Measurements from ENCODE around the gene NAB2. TPM values are rescaled to one million over a fixed set of nuclear protein-coding genes. Genes with fewer than 3 reads are reported as not detected.

NAB2 gene
- total and polyA plus RNA-seq, 2 of the 8 experiments (the other 6 are each of a cell fraction or from before 2014, with no cell fraction given): 20.9 to 23.5 TPM

- TF ChIP-seq ATF2 (IDR thresholded peaks at IDR 0.05; ENCODE audit: low read length) (no peak), CEBPB (IDR thresholded peaks at IDR 0.05; ENCODE audit: low read depth, low read length) (no peak), HDAC6 (IDR thresholded peaks at IDR 0.05; ENCODE audit: low read depth, low read length) (no peak), HDAC2 (IDR thresholded peaks at IDR 0.05; ENCODE audit: borderline replicate concordance in 1 of 2, low read depth in 2 of 2, low read length in 2 of 2) (no peak), SIN3A (conservative IDR thresholded peaks at IDR 0.05 in 1 of 2, IDR thresholded peaks at IDR 0.05 in 1 of 2; ENCODE audit: low read depth in 1 of 2, low read length in 2 of 2) (no peak), RXRA (IDR thresholded peaks at IDR 0.05; ENCODE audit: insufficient read depth, low read depth, low read length) (no peak), KDM1A (IDR thresholded peaks at IDR 0.05; ENCODE audit: borderline replicate concordance, low read length) (no peak), SP2 (IDR thresholded peaks at IDR 0.05; ENCODE audit: low read length) (no peak)
Measured at GRCh38 chr12:57139796-57140649, 51.1 kb downstream of the NAB2 start (continued).
